Breast epithelium (tissue), 4 donors: ENCODE data around the gene MOG. TPM values are rescaled to one million over a fixed set of nuclear protein-coding genes. Genes with fewer than 3 reads are reported as not detected.

Source experiments
- DNase-seq, 2 donors: peaks; one replicate each; pipeline ENCODE4 v3.0.0-alpha.2; 2019; ENCODE audit warnings: low spot score in 2 of 2
- H3K27ac ChIP-seq, 2 donors: fragments of 200-600 bp; sonication (generic) in 1 of 2; one replicate each; pipeline ENCODE4 v1.5.1; 2016 to 2019; ENCODE audit warnings: mild to moderate bottlenecking in 1 of 2
- H3K27me3 ChIP-seq, 2 donors: fragments of 200-600 bp; sonication (generic) in 1 of 2; one replicate each; pipeline versions ENCODE4 v1.5.1 to v1.6.0; 2017 to 2019; ENCODE audit warnings: control low read depth in 1 of 2, mild to moderate bottlenecking in 1 of 2
- H3K36me3 ChIP-seq: fragments of 200-600 bp; one replicate; pipeline ENCODE4 v1.5.1; 2019
- H3K4me1 ChIP-seq, 2 donors: fragments of 200-600 bp; sonication (generic); one replicate each; pipeline ENCODE4 v1.5.1; 2016 to 2019; ENCODE audit warnings: control low read depth in 1 of 2
- H3K4me3 ChIP-seq, 3 donors: fragments of 200-600 bp; sonication (generic); 1 replicate in 2 of 3; 2 replicates in 1 of 3; pipeline ENCODE4 v1.5.1; 2016 to 2019; ENCODE audit warnings: mild to moderate bottlenecking in 3 of 3, moderate library complexity in 2 of 3
- H3K9me3 ChIP-seq, 2 donors: fragments of 200-600 bp; sonication (generic) in 1 of 2; one replicate each; pipeline ENCODE4 v1.5.1; 2016 to 2019; ENCODE audit warnings: control low read depth in 1 of 2
- POLR2A ChIP-seq: fragments of 450-650 bp; IDR thresholded peaks from one replicate; pipeline ENCODE4 v1.6.1; 2016; ENCODE audit warnings: antibody characterized with exemption, mild to moderate bottlenecking, moderate library complexity
- POLR2AphosphoS5 ChIP-seq, 3 donors: sonication (generic); formaldehyde crosslinking; IDR thresholded peaks; one replicate each; pipeline ENCODE4 v1.6.1; 2017; ENCODE audit warnings: antibody characterized with exemption in 3 of 3
- intact Hi-C: fragments of 100-400 bp; cut with DNase I; formaldehyde crosslinking; loops from one replicate; pipeline ENCODE4 v1.15.1; 2023; ENCODE audit warnings: low total_unique reads
- total RNA-seq, 3 donors: library from RNA; depleted of rRNA; stranded (reverse); fragments of >200 nt; gene quantifications; one replicate each; pipeline ENCODE4 v1.1.0, GENCODE V29; 2016
- TF ChIP-seq, protein P1 (sequence below), 3 donors: fragments of 450-650 bp; IDR thresholded peaks; one replicate each; pipeline ENCODE4 v1.5.1; 2016 to 2017; ENCODE audit warnings: antibody characterized with exemption in 3 of 3, mild to moderate bottlenecking in 3 of 3, moderate library complexity in 3 of 3

MOG gene
- not detected for total RNA-seq

GRCh38 chr6:29656798-29657197 lies at the start of gene MOG:
MOG (plus strand) TSS chr6:29657092; CDS start chr6:29657210, 118 bp downstream.
- no peak within 1 kb of the TSS for H3K27ac ChIP-seq
- H3K4me1 ChIP-seq = no peaks in the 10 kb centered on the region
- H3K9me3 ChIP-seq = no peaks in the 10 kb centered on the region
- intact Hi-C loops = no loop called here
- H3K36me3 ChIP-seq = no peaks in the 10 kb centered on the region
- no peak for DNase-seq
- no peak within 1 kb of the TSS for H3K4me3 ChIP-seq
- TF ChIP-seq POLR2A = no peak
- no peak for TF ChIP-seq POLR2AphosphoS5 (IDR thresholded peaks at IDR 0.05)
- TF ChIP-seq, protein P1, sequence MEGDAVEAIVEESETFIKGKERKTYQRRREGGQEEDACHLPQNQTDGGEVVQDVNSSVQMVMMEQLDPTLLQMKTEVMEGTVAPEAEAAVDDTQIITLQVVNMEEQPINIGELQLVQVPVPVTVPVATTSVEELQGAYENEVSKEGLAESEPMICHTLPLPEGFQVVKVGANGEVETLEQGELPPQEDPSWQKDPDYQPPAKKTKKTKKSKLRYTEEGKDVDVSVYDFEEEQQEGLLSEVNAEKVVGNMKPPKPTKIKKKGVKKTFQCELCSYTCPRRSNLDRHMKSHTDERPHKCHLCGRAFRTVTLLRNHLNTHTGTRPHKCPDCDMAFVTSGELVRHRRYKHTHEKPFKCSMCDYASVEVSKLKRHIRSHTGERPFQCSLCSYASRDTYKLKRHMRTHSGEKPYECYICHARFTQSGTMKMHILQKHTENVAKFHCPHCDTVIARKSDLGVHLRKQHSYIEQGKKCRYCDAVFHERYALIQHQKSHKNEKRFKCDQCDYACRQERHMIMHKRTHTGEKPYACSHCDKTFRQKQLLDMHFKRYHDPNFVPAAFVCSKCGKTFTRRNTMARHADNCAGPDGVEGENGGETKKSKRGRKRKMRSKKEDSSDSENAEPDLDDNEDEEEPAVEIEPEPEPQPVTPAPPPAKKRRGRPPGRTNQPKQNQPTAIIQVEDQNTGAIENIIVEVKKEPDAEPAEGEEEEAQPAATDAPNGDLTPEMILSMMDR (IDR thresholded peaks at IDR 0.05) = no peak
- no peaks in the 10 kb centered on the region for H3K27me3 ChIP-seq

- intact Hi-C loops = no loop called here
- no peak overlapping the region for H3K27ac ChIP-seq
- no peaks in the 10 kb centered on the region for H3K36me3 ChIP-seq
- H3K9me3 ChIP-seq = no peaks in the 10 kb centered on the region
- H3K4me1 ChIP-seq = no peaks in the 10 kb centered on the region
- no peaks in the 10 kb centered on the region for H3K27me3 ChIP-seq
- DNase-seq = no peak
- H3K4me3 ChIP-seq = no peak overlapping the region
- no peak for TF ChIP-seq POLR2A
- TF ChIP-seq, protein P1 (IDR thresholded peaks at IDR 0.05) = no peak
- no peak for TF ChIP-seq POLR2AphosphoS5 (IDR thresholded peaks at IDR 0.05)
Measured at GRCh38 chr6:29608131-29608530, 48.8 kb upstream of the MOG start.

GRCh38 chr6:29610540-29610939 lies 46.4 kb upstream of the MOG start:
- intact Hi-C loops = no loop called here
- Histone ChIP-seq H3K4me1 (no peaks in the 10 kb centered on the region), H3K9me3 (no peaks in the 10 kb centered on the region), H3K27me3 (no peaks in the 10 kb centered on the region), H3K4me3 (no peak overlapping the region), H3K27ac (no peak overlapping the region), H3K36me3 (no peaks in the 10 kb centered on the region)
- TF ChIP-seq POLR2AphosphoS5 (IDR thresholded peaks at IDR 0.05) (no peak), POLR2A (no peak)
- TF ChIP-seq, protein P1 (IDR thresholded peaks at IDR 0.05) = no peak
- DNase-seq = no peak

DNA sequence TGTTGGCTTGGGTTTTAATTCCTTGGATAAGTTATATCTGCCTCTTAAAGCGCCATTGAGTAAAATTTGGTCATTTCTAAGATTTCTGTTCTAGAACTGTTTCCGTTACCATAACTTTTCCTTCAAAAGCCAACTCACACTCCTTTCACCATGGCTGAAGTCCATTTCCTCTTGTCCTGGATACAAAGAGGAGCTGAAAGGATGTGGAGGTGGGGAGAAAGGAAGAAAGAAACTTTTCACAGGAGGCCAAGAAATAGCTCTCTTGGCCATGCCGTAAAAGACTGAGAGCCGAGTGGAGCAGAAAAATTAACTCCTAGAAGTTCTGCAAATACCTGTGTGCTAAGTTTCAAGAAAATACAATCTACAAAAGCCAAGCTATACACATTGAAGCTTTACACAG lies 45.5 kb upstream of the MOG start:
- intact Hi-C loops = no loop called here
- no peaks in the 10 kb centered on the region for H3K4me1 ChIP-seq
- no peak overlapping the region for H3K27ac ChIP-seq
- no peaks in the 10 kb centered on the region for H3K9me3 ChIP-seq
- DNase-seq = no peak
- H3K36me3 ChIP-seq = no peaks in the 10 kb centered on the region
- TF ChIP-seq, protein P1 (IDR thresholded peaks at IDR 0.05) = no peak
- no peak for TF ChIP-seq POLR2A
- TF ChIP-seq POLR2AphosphoS5 (IDR thresholded peaks at IDR 0.05) = no peak
- H3K4me3 ChIP-seq = no peak overlapping the region
- no peaks in the 10 kb centered on the region for H3K27me3 ChIP-seq

DNA sequence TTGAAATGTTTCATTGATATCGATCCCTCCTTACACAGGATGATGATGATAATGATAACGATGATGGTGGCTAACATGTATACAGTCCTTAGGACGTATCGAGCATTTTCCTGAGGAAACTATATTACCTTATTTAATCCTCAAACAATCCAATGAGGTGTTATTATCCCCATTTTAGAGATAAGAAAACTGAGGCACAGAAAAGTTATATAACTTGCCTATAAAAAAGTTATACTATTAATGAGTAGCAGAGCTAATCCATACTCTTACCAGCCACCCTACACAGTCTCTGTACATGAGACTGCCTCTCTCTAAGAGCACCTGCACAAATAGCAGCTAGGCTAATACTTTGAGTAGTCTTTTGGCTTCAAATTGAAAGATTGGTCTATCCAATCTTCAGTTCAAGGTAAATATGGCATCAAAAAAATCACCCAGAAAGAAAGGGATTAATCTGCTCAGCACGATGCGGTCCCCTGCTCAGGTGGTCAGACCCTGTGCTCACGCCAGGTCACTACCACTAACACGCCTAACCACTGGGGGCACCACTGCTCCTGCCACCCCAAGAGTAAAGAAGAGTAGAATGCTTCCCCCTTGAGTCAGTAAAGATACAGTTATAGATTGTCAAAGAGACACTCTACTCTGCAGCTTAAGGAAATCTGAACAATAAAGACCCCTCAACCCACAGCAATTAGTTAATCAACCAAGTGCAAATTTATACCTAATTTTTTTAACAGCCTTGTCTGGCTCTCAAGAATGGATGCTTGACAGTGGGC lies 38.9 kb upstream of the MOG start:
- Histone ChIP-seq H3K36me3 (no peaks in the 10 kb centered on the region), H3K27me3 (no peaks in the 10 kb centered on the region), H3K9me3 (no peaks in the 10 kb centered on the region)

More for the DNA sequence above, 38.9 kb upstream of the MOG start:
- H3K27ac ChIP-seq = no peak overlapping the region
- no peak for DNase-seq
- intact Hi-C loops = no loop called here
- H3K4me1 ChIP-seq = no peaks in the 10 kb centered on the region
- TF ChIP-seq, protein P1 (IDR thresholded peaks at IDR 0.05) = no peak
- TF ChIP-seq POLR2AphosphoS5 (IDR thresholded peaks at IDR 0.05) = no peak
- no peak for TF ChIP-seq POLR2A
- no peak overlapping the region for H3K4me3 ChIP-seq
